Heart left ventricle (tissue), 16 donors: ENCODE measurements around the gene GLT6D1. TPM values are rescaled to one million over a fixed set of nuclear protein-coding genes. Genes with fewer than 3 reads are reported as not detected.

ENCODE experiments used
- ATAC-seq, 4 donors: fragments of 200-7000 bp; cut with Tn5 transposase; one replicate each; pipeline ENCODE4 v1.9.1; 2020 to 2022; ENCODE audit warnings: moderate library complexity in 4 of 4, mild to moderate bottlenecking in 3 of 4, moderate number of reproducible peaks in 1 of 4
- DNase-seq, 5 donors: peaks; one replicate each; pipeline ENCODE4 v3.0.0-alpha.2; 2020
- H3K27ac ChIP-seq, 12 donors: fragments of 200-600 bp; sonication (generic) in 4 of 12; one replicate each; pipeline versions ENCODE4 v1.5.0 to v1.8.0; 2016 to 2022; ENCODE audit warnings: mild to moderate bottlenecking in 2 of 12
- H3K27me3 ChIP-seq, 9 donors: fragments of 200-600 bp; sonication (generic) in 2 of 9; one replicate each; pipeline versions ENCODE4 v1.5.1 to v1.8.0; 2016 to 2022; ENCODE audit warnings: mild to moderate bottlenecking in 3 of 9
- H3K36me3 ChIP-seq, 9 donors: fragments of 200-600 bp; sonication (generic) in 2 of 9; one replicate each; pipeline versions ENCODE4 v1.5.0 to v1.8.0; 2018 to 2022; ENCODE audit warnings: mild to moderate bottlenecking in 2 of 9
- H3K4me1 ChIP-seq, 12 donors: fragments of 200-600 bp; sonication (generic) in 4 of 12; one replicate each; pipeline versions ENCODE4 v1.5.0 to v1.8.0; 2016 to 2022; ENCODE audit warnings: mild to moderate bottlenecking in 3 of 12
- H3K4me3 ChIP-seq, 12 donors: fragments of 200-600 bp; sonication (generic) in 4 of 12; one replicate each; pipeline versions ENCODE4 v1.5.0 to v1.8.0; 2017 to 2022; ENCODE audit warnings: mild to moderate bottlenecking in 9 of 12, moderate library complexity in 4 of 12
- H3K9me3 ChIP-seq, 12 donors: fragments of 200-600 bp; sonication (generic) in 4 of 12; one replicate each; pipeline versions ENCODE4 v1.5.0 to v1.8.0; 2016 to 2022; ENCODE audit warnings: mild to moderate bottlenecking in 1 of 12
- CTCF ChIP-seq, 12 donors: fragments of 200-600 bp; sonication (generic) in 4 of 12; IDR thresholded peaks; one replicate each; pipeline versions ENCODE4 v1.5.0 to v1.8.0; 2018 to 2022; ENCODE audit warnings: antibody characterized with exemption in 12 of 12, mild to moderate bottlenecking in 5 of 12
- POLR2A ChIP-seq, 2 donors: fragments of 450-650 bp; IDR thresholded peaks; one replicate each; pipeline ENCODE4 v1.6.1; 2017; ENCODE audit warnings: antibody characterized with exemption in 2 of 2, mild to moderate bottlenecking in 2 of 2, moderate library complexity in 2 of 2
- WGBS, 4 donors: extraction: QIAGEN DNeasy Blood & Tissue Kit in 2 of 4; methylation state at CpG; one replicate each; pipeline versions ENCODE4 v1.1.5 to v1.1.7; 2013 to 2018; 5-methylcytosine and 5-hydroxymethylcytosine counted together
- intact Hi-C, 10 donors: fragments of 100-400 bp; cut with DNase I; formaldehyde crosslinking; loops; one replicate each; pipeline versions ENCODE4 v1.11.1 to v1.14.2; 2022
- polyA plus RNA-seq, 2 donors: library from polyadenylated mRNA; stranded (reverse); fragments of 200-250 nt; gene quantifications; one replicate each; pipeline ENCODE4 v1.2.3, GENCODE V29; 2013
- total RNA-seq, 9 donors: library from RNA; depleted of rRNA in 2 of 9; stranded (reverse); fragments of >200 nt in 2 of 9; fragmentation: NEBNext Ultra II Directional in 3 of 9; extraction: Animal tissue kit (Norgen Biotek cat#: 25700) in 3 of 9; gene quantifications; one replicate each; pipeline versions ENCODE4 v1.1.0 to v1.2.4, GENCODE V29; 2016 to 2023
- donor health status: ischemic (EF 13 %, LVEDD 7.1; RV severe dilation, severe dysfunction).
- donor health status: healthy with polysubstance abuse.
- donor health status: DM: no; HTN: yes; CAD: no.
- donor health status: DM: no; HTN: no; CAD: no.
- donor health status: ischemic (EF 25% LVEDD 6.9; RV normal size, moderate dysfunction).
- donor health status: ischemic (EF 25% LVEDD 5.7; RV mildly dilated, moderate dysfunction).
- donor health status: healthy.
- donor health status: DM: yes; HTN: yes; CAD: no.
- donor health status: ischemic (EF 35%, LVEDD 5.7; RV mildly dilated, moderate dysfunction).
- donor health status: nonischemic (EF 11% LVEDD 7.7; RV severe dilation, severe dysfunction).
- donor health status: DM: yes; HTN: yes; CAD: no.
- donor health status: PGD.
- donor health status: ischemic (EF 29% LVEDD 5.4; RV normal size, mild dysfunction).
- donor health status: nonischemic (EF 23%, LVEDD 6.1; RV moderate dilation, normal function).

Gene GLT6D1
- total and polyA plus RNA-seq, 11 donors, result not detected

- no peak for TF ChIP-seq POLR2A (IDR thresholded peaks at IDR 0.05)
- H3K36me3 ChIP-seq, result no peaks in the 10 kb centered on the region
- H3K4me1 ChIP-seq, result no peaks in the 10 kb centered on the region
- peaks cover 0 to 3% (median 0%) of the 10 kb centered on the region in 9 donors for H3K27me3 ChIP-seq
- peaks cover 0 to 61% (median 43%) of the 10 kb centered on the region in 12 donors for H3K9me3 ChIP-seq
- H3K4me3 ChIP-seq, result no peak overlapping the region
- intact Hi-C loops, result no loop called here
- WGBS, 4 donors, result 76 to 80% (median 78%) methylated on average over 10 of the region's 10 CpGs
- no peak overlapping the region for H3K27ac ChIP-seq
- no peak for DNase-seq
- no peak for ATAC-seq
Observed at GRCh38 chr9:135648494-135649410, 9.4 kb upstream of the GLT6D1 start.

- no peaks in the 10 kb centered on the region for H3K36me3 ChIP-seq
- H3K27me3 ChIP-seq, result no peaks in the 10 kb centered on the region
- intact Hi-C loops, result no loop called here
- TF ChIP-seq CTCF (IDR thresholded peaks at IDR 0.05), result no peak
- TF ChIP-seq POLR2A (IDR thresholded peaks at IDR 0.05), result no peak
- no peak overlapping the region for H3K4me3 ChIP-seq
- no peak for DNase-seq
- peaks cover 0 to 66% (median 48%) of the 10 kb centered on the region in 12 donors for H3K9me3 ChIP-seq
- ATAC-seq, result no peak
- no peak overlapping the region for H3K27ac ChIP-seq
- WGBS, 4 donors, result 83 to 89% (median 84%) methylated on average over 4 of the region's 4 CpGs
- H3K4me1 ChIP-seq, result no peaks in the 10 kb centered on the region
Observed at GRCh38 chr9:135647884-135648283, 8.5 kb upstream of the GLT6D1 start.

GRCh38 chr9:135644631-135645218 is 5.4 kb upstream of the GLT6D1 start:
- H3K4me1 ChIP-seq, result no peaks in the 10 kb centered on the region
- intact Hi-C loops, result no loop called here
- DNase-seq (no peak), ATAC-seq (no peak)
- H3K9me3 ChIP-seq, result peaks cover 0 to 62% (median 46%) of the 10 kb centered on the region in 12 donors
- no peak overlapping the region for H3K27ac ChIP-seq
- no peak for TF ChIP-seq POLR2A (IDR thresholded peaks at IDR 0.05)
- no peak for TF ChIP-seq CTCF (IDR thresholded peaks at IDR 0.05)
- H3K36me3 ChIP-seq, result no peaks in the 10 kb centered on the region
- WGBS, 4 donors, result 79 to 82% (median 80%) methylated on average over 5 of the region's 5 CpGs
- H3K4me3 ChIP-seq, result no peak overlapping the region
- H3K27me3 ChIP-seq, result no peaks in the 10 kb centered on the region

- H3K4me1 ChIP-seq, result no peaks in the 10 kb centered on the region
- no peak overlapping the region for H3K4me3 ChIP-seq
- intact Hi-C loops, result no loop called here
- WGBS, 4 donors, result 59 to 67% (median 62%) methylated on average over 8 of the region's 8 CpGs
- peaks cover 0 to 35% (median 23%) of the 10 kb centered on the region in 12 donors for H3K9me3 ChIP-seq
- TF ChIP-seq CTCF (IDR thresholded peaks at IDR 0.05) (no peak), POLR2A (IDR thresholded peaks at IDR 0.05) (no peak)
- ATAC-seq (no peak), DNase-seq (no peak)
- H3K27me3 ChIP-seq, result peaks cover 0 to 17% (median 0%) of the 10 kb centered on the region in 9 donors
- no peaks in the 10 kb centered on the region for H3K36me3 ChIP-seq
- no peak overlapping the region for H3K27ac ChIP-seq
Observed at GRCh38 chr9:135641745-135642144, 2.4 kb upstream of the GLT6D1 start.
